ENCODE results near the gene MAML2. TPM values are rescaled to one million over a fixed set of nuclear protein-coding genes. Genes with fewer than 3 reads are reported as not detected.

MAML2 gene
- polyA plus RNA-seq, 4 donors = 27.8 to 33.5 (median 32.1) TPM

GRCh38 chr11:95999711-96000406, 343.1 kb downstream of the MAML2 start:
- DNase-seq (ENCODE audit: low read depth in 4 of 4, low spot score in 3 of 4) = no peak

DNA sequence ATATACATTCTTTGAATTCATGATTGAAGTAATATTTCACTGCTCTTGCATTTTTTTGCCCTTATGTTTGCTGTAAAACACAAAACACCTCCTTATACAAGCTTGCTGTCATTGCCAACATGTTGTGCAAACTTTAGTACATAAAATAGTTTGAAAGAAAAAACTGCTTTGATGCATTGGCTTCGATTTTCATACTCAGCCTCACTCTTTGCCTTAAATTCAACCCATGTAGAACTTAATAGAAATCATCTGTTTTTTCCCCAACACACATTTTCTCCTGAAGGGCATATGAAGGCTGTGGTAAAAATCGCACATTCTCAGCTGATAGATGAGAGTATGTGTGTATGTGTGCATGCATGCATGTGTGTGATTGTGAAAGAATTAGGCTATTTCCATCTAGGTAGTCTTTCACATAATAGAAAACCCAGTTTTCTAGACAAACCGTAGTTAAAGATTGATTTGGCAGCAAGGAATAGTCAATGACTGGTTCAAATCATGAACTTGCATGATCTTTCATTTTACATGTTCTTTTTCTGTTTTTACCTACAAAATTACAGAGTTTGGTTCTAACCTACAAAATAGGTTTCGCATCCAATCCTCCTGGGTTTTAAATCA, 346.3 kb downstream of the MAML2 start:
- DNase-seq (ENCODE audit: low read depth in 4 of 4, low spot score in 3 of 4) = no peak

DNA sequence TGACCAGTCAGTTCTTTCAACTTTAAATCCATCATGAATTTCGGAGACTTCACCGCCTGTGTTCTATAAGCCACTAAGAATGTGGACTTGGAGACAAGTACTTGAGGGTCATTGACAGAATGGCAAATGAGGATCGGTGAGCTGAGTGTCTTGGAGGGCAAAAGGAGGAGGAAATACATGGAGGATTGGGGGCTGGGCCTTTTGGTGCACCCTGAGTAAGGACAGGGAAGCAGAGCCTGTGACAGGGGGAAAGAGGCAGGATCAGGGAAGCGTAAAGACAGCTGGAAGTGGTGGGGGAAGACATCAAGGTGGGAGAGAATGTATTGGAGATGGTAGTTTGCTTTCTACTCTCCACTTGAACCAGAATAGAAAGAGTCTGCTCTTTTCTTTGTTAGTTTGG, 348.7 kb downstream of the MAML2 start:
- DNase-seq (ENCODE audit: low read depth in 4 of 4, low spot score in 3 of 4) = no peak

- DNase-seq (ENCODE audit: low read depth in 4 of 4, low spot score in 3 of 4) = no peak
These were observed 349.3 kb downstream of the MAML2 start for GRCh38 chr11:95993438-95994298.

DNA sequence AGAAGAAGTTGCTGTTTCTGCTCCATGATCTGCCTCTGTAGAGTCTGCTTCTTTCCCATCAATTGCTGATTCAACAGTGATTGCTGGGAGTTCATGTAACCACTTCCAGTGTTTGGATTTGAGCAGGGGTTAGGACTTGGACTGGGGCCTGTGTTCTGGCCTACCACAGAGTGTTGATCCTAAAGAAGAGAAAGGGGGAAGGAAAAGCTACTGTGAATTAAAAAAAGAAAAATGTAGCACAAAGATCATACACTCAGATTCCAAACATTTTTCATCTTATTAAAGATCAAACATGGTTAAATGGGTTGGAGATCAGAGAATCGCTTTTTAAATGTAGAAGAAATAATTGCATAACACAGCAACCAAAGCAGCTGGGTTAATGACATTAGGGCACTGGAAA, 351.4 kb downstream of the MAML2 start:
- no peak for DNase-seq (ENCODE audit: low read depth in 4 of 4, low spot score in 3 of 4)

DNA sequence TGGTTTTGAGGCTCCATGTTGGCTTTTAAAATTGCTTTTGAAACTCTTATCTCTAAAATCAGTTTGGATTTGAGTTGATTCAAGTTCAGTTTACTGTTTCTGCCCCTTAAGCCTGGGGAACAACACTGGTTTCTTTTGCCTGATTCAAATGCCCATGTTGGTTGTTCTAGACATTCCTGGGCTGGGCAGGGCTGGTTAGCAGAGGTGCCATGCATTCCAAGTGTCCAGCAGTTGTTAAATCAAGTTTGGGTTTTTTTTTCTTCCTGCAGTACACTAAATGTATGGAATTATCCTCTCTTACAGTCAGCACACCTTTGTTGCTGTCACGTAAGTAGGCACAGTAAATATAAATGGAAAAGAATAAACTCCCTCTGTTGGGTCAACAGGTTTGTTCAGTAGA, 351.9 kb downstream of the MAML2 start:
- DNase-seq (ENCODE audit: low read depth in 4 of 4, low spot score in 3 of 4) = no peak

DNA sequence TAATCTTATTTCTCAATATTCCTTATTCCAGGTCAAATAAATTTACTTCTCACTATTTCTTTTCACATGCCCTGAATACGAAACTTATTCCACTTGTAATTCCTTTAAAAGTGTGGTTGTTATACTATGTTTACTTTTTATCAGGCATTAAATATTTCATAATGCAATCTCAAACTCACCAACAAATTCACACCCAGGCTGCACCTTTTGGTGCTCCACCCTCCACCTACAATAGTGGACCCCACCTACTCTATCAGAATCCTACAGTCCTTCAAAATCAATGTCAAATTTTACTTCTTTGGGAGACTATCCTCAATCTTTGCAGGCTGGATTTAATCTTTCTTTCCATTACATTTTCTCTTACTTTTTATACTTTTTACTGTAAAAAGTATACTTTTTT, 353.2 kb downstream of the MAML2 start:
- DNase-seq (ENCODE audit: low read depth in 4 of 4, low spot score in 3 of 4) = no peak

DNA sequence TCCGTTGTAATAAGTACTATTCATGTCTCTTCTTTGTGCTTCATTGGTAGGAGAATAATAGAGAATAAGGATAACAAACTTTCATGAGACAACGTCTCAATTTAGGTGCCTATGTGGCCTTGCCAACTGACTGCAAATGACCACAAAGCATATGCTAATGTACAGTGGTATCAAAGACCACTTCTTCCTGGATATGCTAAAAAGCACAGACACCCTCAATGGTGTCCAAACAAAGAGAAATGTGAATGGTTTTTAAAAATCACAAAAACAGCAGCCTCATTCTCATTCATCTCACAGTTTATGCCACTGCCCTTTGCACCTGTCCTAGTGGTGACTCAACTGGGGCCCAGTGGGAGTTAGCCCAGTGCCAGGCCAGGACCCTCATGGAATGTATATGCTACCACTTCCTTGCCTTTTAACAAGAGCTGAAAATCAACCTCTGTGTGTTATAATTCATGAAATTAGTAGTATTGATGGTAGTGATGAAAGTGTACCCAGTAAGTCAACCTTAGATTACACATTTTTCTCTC, 353.9 kb downstream of the MAML2 start:
- no peak for DNase-seq (ENCODE audit: low read depth in 4 of 4, low spot score in 3 of 4)

- no peak for DNase-seq (ENCODE audit: low read depth in 4 of 4, low spot score in 3 of 4)
These were observed 357.7 kb downstream of the MAML2 start for GRCh38 chr11:95985174-95985808.

DNA sequence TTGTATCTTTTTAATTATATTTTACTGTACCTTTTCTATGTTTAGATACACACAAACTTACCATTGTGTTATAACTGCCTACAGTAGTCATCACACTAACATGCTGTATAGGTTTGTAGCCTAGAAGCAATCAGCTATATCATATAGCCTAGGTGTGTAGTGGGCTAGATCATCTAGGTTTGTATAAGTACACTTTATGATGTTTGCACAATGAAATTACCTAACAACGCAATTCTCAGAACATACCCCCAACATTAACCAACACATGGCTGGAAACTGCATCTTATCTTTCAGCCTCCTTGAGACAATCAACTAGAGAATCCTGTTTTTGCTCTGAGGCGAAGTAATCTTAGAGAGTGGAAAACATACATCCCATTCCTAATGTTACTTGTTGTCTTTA, 358.9 kb downstream of the MAML2 start:
- DNase-seq (ENCODE audit: low read depth in 4 of 4, low spot score in 3 of 4) = no peak

DNA sequence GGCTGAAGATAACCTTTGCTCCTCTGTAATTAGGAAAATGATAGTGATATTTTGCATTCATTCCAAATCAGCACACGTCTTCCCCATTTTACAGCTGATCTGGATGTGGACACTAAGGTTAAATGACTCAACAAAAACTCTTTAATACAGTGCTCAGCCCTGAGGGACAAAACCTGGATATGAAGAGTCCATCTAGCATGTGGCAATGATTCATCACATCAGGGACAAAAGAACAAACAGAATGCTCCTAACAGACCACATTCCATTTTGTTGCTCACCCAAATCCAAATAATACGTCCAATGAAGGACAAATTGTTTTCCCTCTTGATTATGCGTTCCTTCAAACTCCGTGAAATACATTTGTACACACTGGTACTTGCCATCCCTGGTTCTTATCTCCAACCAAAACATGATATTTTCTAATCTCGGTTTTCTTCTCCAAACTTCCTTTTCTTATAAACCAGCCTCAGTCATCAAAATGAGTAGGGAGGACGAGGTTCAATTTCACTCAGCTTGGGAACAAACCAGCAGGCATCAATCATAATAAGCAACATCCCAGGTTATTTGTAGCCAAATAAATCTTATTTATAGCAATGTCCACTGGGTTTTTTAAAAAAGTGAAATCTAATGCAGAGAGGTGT, 365.3 kb downstream of the MAML2 start:
- DNase-seq (ENCODE audit: low read depth in 4 of 4, low spot score in 3 of 4) = no peak

- DNase-seq (ENCODE audit: low read depth in 4 of 4, low spot score in 3 of 4) = no peak
These were observed 366.4 kb downstream of the MAML2 start for GRCh38 chr11:95976550-95976949.

DNA sequence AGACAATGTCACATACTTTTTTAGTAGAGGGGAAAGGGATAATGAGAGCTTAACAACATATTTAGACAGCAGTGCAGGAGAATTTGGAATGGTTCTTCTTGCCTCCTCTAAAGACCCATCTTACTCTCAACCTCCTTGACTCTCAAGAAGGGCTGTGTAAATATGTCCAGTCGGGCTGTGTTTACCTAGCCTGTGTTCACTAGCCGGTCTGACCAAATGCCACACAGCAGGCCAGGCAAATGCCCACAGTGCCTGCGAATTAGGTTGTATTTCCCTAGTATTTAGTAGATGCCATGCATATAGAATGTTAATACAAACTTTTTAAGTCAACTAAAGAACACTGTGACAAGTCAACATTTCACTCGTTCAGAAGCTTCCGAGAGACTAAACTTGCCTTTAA, 367.7 kb downstream of the MAML2 start:
- DNase-seq (ENCODE audit: low read depth in 4 of 4, low spot score in 3 of 4) = no peak

DNA sequence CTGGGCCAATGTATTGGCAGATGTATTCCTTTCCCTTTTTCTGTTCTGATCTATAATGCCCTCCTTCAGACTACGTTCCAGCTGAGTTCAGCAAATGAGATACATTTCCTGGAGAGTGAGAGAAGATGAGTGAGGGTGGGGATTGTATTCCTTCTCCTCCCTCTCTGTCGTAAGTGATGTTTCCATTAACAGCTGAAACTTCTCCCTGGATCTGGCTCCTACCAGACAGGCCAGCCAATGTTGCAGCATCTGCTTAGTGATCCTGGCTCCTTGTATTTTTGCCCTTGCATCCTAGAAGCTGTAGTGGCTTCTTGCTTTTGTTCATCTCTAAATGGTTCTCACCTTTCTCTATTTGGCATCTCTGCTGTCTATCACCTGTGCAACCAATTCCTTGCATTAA, 370.9 kb downstream of the MAML2 start:
- DNase-seq (ENCODE audit: low read depth in 4 of 4, low spot score in 3 of 4) = no peak

- no peak for DNase-seq (ENCODE audit: low read depth in 4 of 4, low spot score in 3 of 4)
These were observed 374.4 kb downstream of the MAML2 start for GRCh38 chr11:95968585-95968984.

GRCh38 chr11:95964281-95964680, 378.7 kb downstream of the MAML2 start:
- no peak for DNase-seq (ENCODE audit: low read depth in 4 of 4, low spot score in 3 of 4)

DNA sequence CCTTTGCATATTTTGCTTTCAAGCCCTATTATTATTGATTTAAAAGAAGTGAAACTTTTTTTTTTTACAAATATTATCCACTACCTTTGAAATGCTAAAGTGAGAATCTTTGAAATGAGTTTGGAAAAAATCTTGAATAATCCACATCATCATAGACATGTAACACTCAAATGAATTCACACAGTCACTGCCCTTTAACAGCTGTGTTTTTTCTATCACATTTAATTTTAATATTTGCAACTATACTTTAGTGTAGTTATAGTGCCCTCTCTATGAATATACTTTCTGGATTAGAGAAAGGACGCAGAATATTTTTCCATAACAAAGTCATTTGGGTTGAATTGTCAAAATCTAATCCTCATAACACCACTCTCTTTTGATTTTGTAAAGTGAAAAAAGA, 381.2 kb downstream of the MAML2 start:
- no peak for DNase-seq (ENCODE audit: low read depth in 4 of 4, low spot score in 3 of 4)

GRCh38 chr11:95950905-95951304, 392.1 kb downstream of the MAML2 start:
- DNase-seq (ENCODE audit: low read depth in 4 of 4, low spot score in 3 of 4) = no peak

DNA sequence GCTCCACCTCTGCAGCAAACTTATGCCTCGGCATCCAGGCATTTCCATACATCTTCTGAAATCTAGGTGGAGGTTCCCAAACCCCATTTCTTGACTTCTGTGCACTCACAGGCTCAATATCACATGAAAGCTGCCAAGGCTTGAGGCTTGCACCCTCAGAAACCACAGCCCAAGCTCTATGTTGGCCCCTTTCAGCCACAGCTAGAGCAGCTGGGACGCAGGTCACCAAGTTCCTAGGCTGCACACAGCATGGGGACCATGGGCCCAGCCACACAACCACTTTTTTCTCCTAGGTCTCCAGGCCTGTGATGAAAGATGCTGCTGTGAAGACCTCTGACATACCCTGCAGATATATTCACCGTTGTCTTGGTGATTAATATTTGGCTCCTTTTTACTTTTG, 394.4 kb downstream of the MAML2 start:
- no peak for DNase-seq (ENCODE audit: low read depth in 4 of 4, low spot score in 3 of 4)

- no peak for DNase-seq (ENCODE audit: low read depth in 4 of 4, low spot score in 3 of 4)
These were observed 398.4 kb downstream of the MAML2 start for GRCh38 chr11:95944623-95945022.

DNA sequence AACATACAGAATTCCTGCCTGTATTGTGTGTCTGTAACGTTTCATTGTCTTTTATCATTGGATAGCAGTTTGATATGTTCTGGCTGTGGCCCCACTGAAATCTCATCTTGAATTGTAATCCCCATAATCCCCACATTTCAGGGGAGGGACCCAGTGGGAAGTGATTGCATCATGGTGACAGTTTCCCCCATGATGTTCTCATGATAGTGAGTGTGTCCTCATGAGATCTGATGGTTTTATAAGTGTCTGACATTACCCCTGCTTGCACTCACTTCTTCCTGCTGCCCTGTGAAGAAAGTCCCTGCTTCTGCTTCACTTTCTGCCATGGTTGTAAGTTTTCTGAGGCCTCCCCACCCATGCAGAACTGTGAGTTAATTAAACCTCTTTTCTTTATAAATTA, 399.4 kb downstream of the MAML2 start:
- DNase-seq (ENCODE audit: low read depth in 4 of 4, low spot score in 3 of 4) = no peak
